ENCODE data around the gene NFIB. TPM values are rescaled to one million over a fixed set of nuclear protein-coding genes. Genes with fewer than 3 reads are reported as not detected.

NFIB gene
- total RNA-seq, 2 experiments from 2014 or later, result not detected

GRCh38 chr9:14242150-14242805 lies 71.7 kb downstream of the NFIB start:
- ChIA-PET CTCF (no interaction called here), POLR2A (no interaction called here)
- no peak overlapping the region for H3K4me3 Mint-ChIP-seq
- H3K27ac Mint-ChIP-seq, result no peak overlapping the region
- no peaks in the 10 kb centered on the region for H3K36me3 Mint-ChIP-seq (ENCODE audit: low read depth)
- no peak for DNase-seq
- no peaks in the 10 kb centered on the region for H3K27me3 Mint-ChIP-seq
- H3K4me1 Mint-ChIP-seq, result no peaks in the 10 kb centered on the region
- no peaks in the 10 kb centered on the region for H3K9me3 Mint-ChIP-seq

DNA sequence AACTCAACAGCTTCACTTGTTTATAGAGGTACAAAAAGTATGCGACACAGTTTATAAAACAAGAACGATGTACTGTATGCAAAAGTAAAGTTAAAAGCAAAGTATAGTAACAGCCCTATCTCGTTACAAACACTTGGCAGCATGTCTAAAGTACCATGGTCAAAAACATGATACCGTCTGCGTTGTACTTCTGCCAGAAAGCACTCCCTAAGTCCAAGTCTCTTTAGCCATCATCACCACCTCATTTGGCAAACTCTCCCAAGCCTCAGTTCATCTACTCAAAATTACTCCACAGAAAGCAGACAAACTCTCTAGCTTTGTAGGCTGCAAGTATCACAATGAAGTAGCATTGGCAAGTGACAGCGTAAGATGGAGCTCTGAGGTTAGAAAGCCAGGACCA lies 73.4 kb downstream of the NFIB start:
- no peak overlapping the region for H3K4me3 Mint-ChIP-seq
- CTCF ChIA-PET, result no interaction called here
- no peak for DNase-seq
- no peaks in the 10 kb centered on the region for H3K36me3 Mint-ChIP-seq (ENCODE audit: low read depth)
- POLR2A ChIA-PET, result no interaction called here
- no peak overlapping the region for H3K27ac Mint-ChIP-seq
- no peaks in the 10 kb centered on the region for H3K4me1 Mint-ChIP-seq
- H3K27me3 Mint-ChIP-seq, result no peaks in the 10 kb centered on the region
- H3K9me3 Mint-ChIP-seq, result no peaks in the 10 kb centered on the region

DNA sequence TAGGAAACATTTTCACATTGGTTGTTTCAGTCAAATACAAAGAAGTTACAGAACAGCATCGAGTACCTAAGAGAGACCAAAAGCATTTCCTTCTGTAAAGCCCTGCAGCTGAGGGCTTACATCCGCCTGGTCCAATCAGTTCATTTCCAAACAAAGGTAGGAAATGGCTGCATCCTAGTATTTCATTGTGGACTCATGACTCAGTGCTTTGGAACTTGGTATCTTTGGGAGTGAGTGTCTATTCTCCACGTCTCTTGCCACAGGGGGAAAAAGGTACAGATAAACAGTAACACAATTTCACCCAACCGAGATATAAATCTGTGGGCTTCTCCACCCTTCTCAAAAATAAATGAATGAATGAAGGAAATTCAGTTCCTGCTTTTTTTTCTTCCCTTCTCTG lies 75.4 kb downstream of the NFIB start:
- POLR2A ChIA-PET, result no interaction called here
- Mint-ChIP-seq H3K9me3 (no peaks in the 10 kb centered on the region), H3K27me3 (no peaks in the 10 kb centered on the region), H3K36me3 (ENCODE audit: low read depth) (no peaks in the 10 kb centered on the region), H3K4me1 (no peaks in the 10 kb centered on the region), H3K27ac (no peak overlapping the region), H3K4me3 (no peak overlapping the region)
- DNase-seq, result no peak
- CTCF ChIA-PET, result no interaction called here

- Mint-ChIP-seq H3K9me3 (no peaks in the 10 kb centered on the region), H3K4me3 (no peak overlapping the region), H3K4me1 (no peaks in the 10 kb centered on the region), H3K36me3 (ENCODE audit: low read depth) (no peaks in the 10 kb centered on the region), H3K27ac (no peak overlapping the region), H3K27me3 (no peaks in the 10 kb centered on the region)
- ChIA-PET POLR2A (no interaction called here), CTCF (no interaction called here)
- DNase-seq, result no peak
These were observed 75.9 kb downstream of the NFIB start for GRCh38 chr9:14238079-14238478.

GRCh38 chr9:14236591-14236990 lies 77.3 kb downstream of the NFIB start:
- H3K27me3 Mint-ChIP-seq, result no peaks in the 10 kb centered on the region
- H3K27ac Mint-ChIP-seq, result no peak overlapping the region
- no peaks in the 10 kb centered on the region for H3K36me3 Mint-ChIP-seq (ENCODE audit: low read depth)
- H3K4me3 Mint-ChIP-seq, result no peak overlapping the region
- H3K4me1 Mint-ChIP-seq, result no peaks in the 10 kb centered on the region
- POLR2A ChIA-PET, result no interaction called here
- no peaks in the 10 kb centered on the region for H3K9me3 Mint-ChIP-seq
- CTCF ChIA-PET, result no interaction called here
- DNase-seq, result no peak

GRCh38 chr9:14232111-14232510 lies 81.8 kb downstream of the NFIB start:
- H3K27ac Mint-ChIP-seq, result no peak overlapping the region
- ChIA-PET CTCF (interaction anchor here (0.7 kb wide), 1 partner anchor 804 kb away, joined by 3 read pairs; no protein-coding TSS in a partner anchor), POLR2A (no interaction called here)
- H3K36me3 Mint-ChIP-seq (ENCODE audit: low read depth), result no peaks in the 10 kb centered on the region
- DNase-seq, result no peak
- no peaks in the 10 kb centered on the region for H3K9me3 Mint-ChIP-seq
- no peaks in the 10 kb centered on the region for H3K27me3 Mint-ChIP-seq
- H3K4me1 Mint-ChIP-seq, result no peaks in the 10 kb centered on the region
- H3K4me3 Mint-ChIP-seq, result no peak overlapping the region

DNA sequence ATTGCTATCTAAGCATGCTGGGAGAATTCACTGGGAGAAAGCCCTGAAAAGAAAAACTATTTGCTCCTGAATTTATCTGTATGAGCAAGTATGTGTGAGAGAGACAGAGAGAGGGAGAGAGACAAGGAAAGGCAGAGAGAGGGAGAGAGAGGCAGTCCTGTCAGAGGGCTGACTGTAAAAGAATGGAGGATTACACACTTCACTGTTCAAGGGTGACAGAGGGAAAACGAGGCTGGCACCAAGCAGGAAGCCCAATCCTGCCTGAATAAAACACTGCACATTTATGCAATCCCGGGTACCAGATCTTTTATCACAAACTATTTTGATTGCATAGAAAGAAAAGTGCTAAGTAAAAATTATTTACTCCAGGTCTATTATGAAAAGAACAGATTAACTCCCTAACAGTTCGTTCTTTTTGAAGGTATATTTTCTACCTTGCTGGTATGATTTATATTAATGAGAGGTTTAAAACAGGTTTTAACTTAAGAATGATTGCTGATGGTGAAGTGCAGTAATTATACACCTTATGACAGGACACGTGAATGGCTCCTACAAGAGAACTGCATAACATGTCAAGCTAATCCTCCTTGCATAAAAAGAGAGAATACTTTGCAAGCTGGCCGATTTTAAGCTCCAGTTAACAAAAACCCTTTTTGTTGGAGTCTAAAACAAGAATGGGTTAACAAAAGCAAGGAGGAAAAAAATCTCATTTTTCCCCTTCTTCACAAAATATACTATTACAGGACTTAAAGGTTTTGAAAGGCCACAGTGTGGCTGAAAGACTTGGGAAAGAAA lies 82.5 kb downstream of the NFIB start:
- no peak for DNase-seq
- Mint-ChIP-seq H3K36me3 (ENCODE audit: low read depth) (no peaks in the 10 kb centered on the region), H3K27ac (no peak overlapping the region), H3K4me1 (no peaks in the 10 kb centered on the region), H3K27me3 (no peaks in the 10 kb centered on the region), H3K4me3 (no peak overlapping the region), H3K9me3 (no peaks in the 10 kb centered on the region)
- CTCF ChIA-PET, result interaction anchor here (0.7 kb wide), 1 partner anchor 804 kb away, joined by 3 read pairs; no protein-coding TSS in a partner anchor
- POLR2A ChIA-PET, result no interaction called here

GRCh38 chr9:14228602-14229001 lies 85.3 kb downstream of the NFIB start:
- no peak overlapping the region for H3K4me3 Mint-ChIP-seq
- H3K4me1 Mint-ChIP-seq, result no peaks in the 10 kb centered on the region
- no peaks in the 10 kb centered on the region for H3K36me3 Mint-ChIP-seq (ENCODE audit: low read depth)
- no peak overlapping the region for H3K27ac Mint-ChIP-seq
- H3K9me3 Mint-ChIP-seq, result no peaks in the 10 kb centered on the region
- POLR2A ChIA-PET, result no interaction called here
- CTCF ChIA-PET, result no interaction called here
- no peak for DNase-seq
- no peaks in the 10 kb centered on the region for H3K27me3 Mint-ChIP-seq

DNA sequence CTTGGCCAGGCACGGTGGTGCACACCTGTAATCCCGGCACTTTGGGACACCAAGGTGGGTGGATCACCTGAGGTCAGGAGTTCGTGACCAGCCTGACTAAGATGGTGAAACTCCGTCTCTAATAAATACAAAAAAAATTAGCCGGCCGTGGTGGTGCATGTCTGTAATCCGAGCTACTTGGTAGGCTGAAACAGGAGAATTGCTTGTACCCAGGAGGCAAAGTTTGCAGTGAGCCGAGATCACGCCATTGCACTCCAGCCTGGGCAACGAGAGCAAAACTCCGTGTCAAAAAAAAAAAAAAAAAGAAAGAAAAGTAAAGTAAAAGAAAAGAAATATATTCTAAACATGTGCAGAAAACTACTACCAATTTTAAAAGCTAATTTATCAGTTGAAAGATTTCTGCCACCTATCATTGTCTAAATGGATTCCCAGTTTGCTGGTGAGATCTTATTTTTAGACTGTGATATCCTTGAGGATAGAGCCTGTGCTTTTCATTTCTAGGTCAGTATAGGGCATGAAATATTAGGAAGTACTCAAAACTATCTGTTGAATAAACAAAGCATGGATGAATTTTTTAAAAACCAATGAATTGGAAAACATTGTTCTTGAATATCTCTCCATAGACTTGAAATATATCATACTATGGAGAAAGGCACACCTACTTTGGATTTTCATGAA lies 86.9 kb downstream of the NFIB start:
- no peaks in the 10 kb centered on the region for H3K9me3 Mint-ChIP-seq
- H3K4me3 Mint-ChIP-seq, result no peak overlapping the region
- no peak for DNase-seq
- ChIA-PET CTCF (no interaction called here), POLR2A (no interaction called here)
- no peaks in the 10 kb centered on the region for H3K36me3 Mint-ChIP-seq (ENCODE audit: low read depth)
- H3K4me1 Mint-ChIP-seq, result no peaks in the 10 kb centered on the region
- no peak overlapping the region for H3K27ac Mint-ChIP-seq
- H3K27me3 Mint-ChIP-seq, result no peaks in the 10 kb centered on the region

- POLR2A ChIA-PET, result no interaction called here
- Mint-ChIP-seq H3K9me3 (no peaks in the 10 kb centered on the region), H3K27ac (no peak overlapping the region), H3K4me3 (no peak overlapping the region), H3K36me3 (ENCODE audit: low read depth) (no peaks in the 10 kb centered on the region), H3K27me3 (no peaks in the 10 kb centered on the region), H3K4me1 (no peaks in the 10 kb centered on the region)
- CTCF ChIA-PET, result no interaction called here
- DNase-seq, result no peak
These were observed 90.9 kb downstream of the NFIB start for GRCh38 chr9:14223081-14223480.

DNA sequence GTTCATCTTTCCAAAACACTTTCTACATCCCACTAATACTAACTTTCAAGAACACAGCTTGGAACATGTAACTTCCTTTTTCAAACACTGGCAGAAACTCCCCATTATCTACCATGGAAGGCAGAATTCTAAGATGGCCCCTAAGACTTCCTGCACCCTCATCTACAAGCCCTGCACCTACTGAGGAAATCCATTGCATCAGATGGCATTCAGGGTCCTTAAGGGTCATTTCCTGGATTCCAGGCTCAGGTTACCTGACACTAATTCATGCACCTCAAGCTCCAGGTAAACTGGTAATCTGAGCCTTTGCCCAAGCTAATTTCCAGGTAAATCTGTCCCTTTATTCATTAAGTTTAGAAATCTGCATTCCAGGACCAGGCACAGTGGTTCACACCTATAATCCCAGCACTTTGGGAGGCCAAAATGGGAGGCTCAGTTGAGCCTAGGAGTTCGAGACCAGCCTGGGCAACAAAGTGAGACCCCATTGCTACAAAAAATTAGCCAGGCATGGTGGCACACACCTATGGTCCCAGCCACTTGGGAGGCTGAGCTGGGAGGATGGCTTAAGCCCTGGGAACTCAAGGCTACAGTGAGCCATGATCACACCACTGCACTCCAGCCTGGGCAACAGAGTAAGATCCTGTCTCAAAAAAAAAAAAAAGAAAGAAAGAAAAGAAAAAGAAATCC lies 91.6 kb downstream of the NFIB start:
- no peak overlapping the region for H3K4me3 Mint-ChIP-seq
- POLR2A ChIA-PET, result no interaction called here
- H3K4me1 Mint-ChIP-seq, result no peaks in the 10 kb centered on the region
- no peaks in the 10 kb centered on the region for H3K9me3 Mint-ChIP-seq
- no peak overlapping the region for H3K27ac Mint-ChIP-seq
- no peaks in the 10 kb centered on the region for H3K36me3 Mint-ChIP-seq (ENCODE audit: low read depth)
- H3K27me3 Mint-ChIP-seq, result no peaks in the 10 kb centered on the region
- no peak for DNase-seq
- CTCF ChIA-PET, result no interaction called here

DNA sequence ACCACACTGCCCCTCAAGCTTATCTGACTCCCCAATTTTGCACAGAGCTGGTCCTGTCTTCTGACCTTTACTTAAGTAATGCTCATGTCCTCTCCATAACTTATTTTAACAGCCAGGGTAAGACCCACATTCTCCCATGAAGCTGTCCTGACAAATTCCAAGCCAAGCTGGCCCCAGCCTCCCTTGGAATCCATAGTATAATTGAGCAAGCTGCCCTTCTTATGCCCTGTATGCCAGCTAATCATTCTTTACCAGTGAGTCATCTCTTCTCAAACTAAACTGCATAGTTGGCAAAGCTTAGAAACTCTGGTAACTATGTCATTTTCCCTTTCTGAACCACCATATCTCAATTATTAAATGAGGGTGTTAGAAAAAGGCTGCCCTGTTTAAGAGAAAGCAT lies 92.4 kb downstream of the NFIB start:
- Mint-ChIP-seq H3K27me3 (no peaks in the 10 kb centered on the region), H3K4me1 (no peaks in the 10 kb centered on the region), H3K9me3 (no peaks in the 10 kb centered on the region), H3K4me3 (no peak overlapping the region), H3K27ac (no peak overlapping the region), H3K36me3 (ENCODE audit: low read depth) (no peaks in the 10 kb centered on the region)
- ChIA-PET POLR2A (no interaction called here), CTCF (no interaction called here)
- no peak for DNase-seq

DNA sequence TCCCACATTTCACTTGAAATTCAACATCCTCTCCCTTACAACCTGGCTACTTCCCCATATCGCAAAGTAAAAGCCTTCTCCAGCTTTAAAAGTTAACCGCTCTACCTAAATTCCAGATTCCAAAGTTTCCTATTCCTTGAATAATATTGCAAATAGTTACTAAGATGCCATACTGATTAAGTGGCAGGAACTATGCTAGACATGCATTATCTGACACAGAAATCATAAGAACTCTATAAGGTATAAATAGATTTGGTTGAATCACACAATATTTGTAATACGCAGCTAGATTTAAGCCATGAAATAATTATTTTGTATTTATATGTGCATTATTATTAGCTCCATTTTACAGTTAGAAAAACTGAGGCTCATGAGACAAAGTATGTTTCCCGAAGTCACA lies 92.8 kb downstream of the NFIB start:
- ChIA-PET CTCF (no interaction called here), POLR2A (no interaction called here)
- no peak overlapping the region for H3K27ac Mint-ChIP-seq
- H3K36me3 Mint-ChIP-seq (ENCODE audit: low read depth), result no peaks in the 10 kb centered on the region
- DNase-seq, result no peak
- H3K27me3 Mint-ChIP-seq, result no peaks in the 10 kb centered on the region
- no peak overlapping the region for H3K4me3 Mint-ChIP-seq
- H3K9me3 Mint-ChIP-seq, result no peaks in the 10 kb centered on the region
- H3K4me1 Mint-ChIP-seq, result no peaks in the 10 kb centered on the region

All from activated CD4-positive, alpha-beta memory T cell treated with anti-CD3 and anti-CD28 coated beads, Interleukin-2, amount 10 ng/mL, durations not matched to agents 7 days and 5 days (primary cell).